Activated CD4-positive, alpha-beta T cell treated with anti-CD3 and anti-CD28 coated beads, Interleukin-2, amount 10 ng/mL, durations not matched to agents 7 days and 5 days (primary cell): Measurements from ENCODE around the gene GRID1. TPM values are rescaled to one million over a fixed set of nuclear protein-coding genes. Genes with fewer than 3 reads are reported as not detected.

Experiments
- CTCF ChIA-PET: fragments of 350-600 bp; sonication (Branson Sonifier 250); formaldehyde crosslinking; loops from one replicate; lab custom pipeline; 2021; ENCODE audit warnings: antibody characterized with exemption; lab: Charles Lee
- POLR2A ChIA-PET: fragments of 350-600 bp; sonication (Branson Sonifier 250); formaldehyde crosslinking; loops from one replicate; lab custom pipeline; 2021; ENCODE audit warnings: antibody characterized with exemption; lab: Charles Lee
- DNase-seq: peaks from one replicate; pipeline ENCODE4 v3.0.0-alpha.2; 2020
- H3K27ac Mint-ChIP-seq: one replicate; pipeline ENCODE4 v1.8.0; 2021; ENCODE audit warnings: mild to moderate bottlenecking, moderate library complexity, mixed read lengths
- H3K27me3 Mint-ChIP-seq: one replicate; pipeline ENCODE4 v1.8.0; 2021; ENCODE audit warnings: mixed read lengths
- H3K36me3 Mint-ChIP-seq: one replicate; pipeline ENCODE4 v1.8.0; 2021; ENCODE audit warnings: low read depth, mixed read lengths
- H3K4me1 Mint-ChIP-seq: one replicate; pipeline ENCODE4 v1.8.0; 2021; ENCODE audit warnings: mixed read lengths
- H3K4me3 Mint-ChIP-seq: one replicate; pipeline ENCODE4 v1.8.0; 2021; ENCODE audit warnings: mild to moderate bottlenecking, moderate library complexity, mixed read lengths
- H3K9me3 Mint-ChIP-seq: one replicate; pipeline ENCODE4 v1.8.0; 2021; ENCODE audit warnings: mixed read lengths
- total RNA-seq, 2 experiments: library from RNA; stranded (reverse); gene quantifications; one replicate each; pipeline ENCODE4 v1.2.3, GENCODE V29; 2021

Gene GRID1
- total RNA-seq, 2 experiments from 2014 or later, result not detected

DNA sequence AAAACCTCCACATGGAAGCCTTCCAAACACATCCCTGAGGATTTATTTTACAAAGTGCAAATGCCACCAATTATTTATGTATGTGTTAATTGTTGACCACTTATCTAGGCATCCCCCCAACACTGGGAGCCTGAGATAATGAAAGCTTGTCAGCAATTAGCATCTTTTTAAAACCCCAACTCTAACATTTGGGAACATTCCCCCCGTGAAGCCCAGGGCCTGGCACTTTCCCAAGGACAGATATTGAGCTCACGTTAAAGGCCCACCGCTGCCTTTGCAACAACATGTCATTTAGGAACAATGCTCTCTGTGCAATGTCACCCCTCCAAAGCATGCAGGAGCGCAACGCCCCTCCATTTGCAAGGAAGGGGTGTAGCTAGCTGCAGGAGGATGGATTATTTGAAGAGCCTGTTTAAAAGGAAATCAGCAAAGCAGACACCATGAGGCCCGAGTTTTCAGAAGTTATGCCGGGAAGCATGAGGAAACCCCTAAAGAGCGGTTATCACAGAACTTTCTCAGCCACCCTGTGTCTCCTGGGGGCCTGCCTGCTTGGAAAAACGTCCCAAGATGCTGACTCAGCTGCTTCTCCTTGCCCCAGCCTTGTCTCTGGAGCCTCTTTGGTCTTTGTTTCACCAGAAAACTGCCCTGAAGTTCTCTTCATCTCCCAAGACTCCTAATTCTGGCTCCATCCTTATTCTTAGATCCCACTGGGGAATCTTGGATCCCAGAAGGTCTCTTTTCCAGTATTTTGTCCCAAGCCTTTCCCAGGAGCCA lies 444.1 kb downstream of the GRID1 start:
- CTCF ChIA-PET, result no interaction called here
- H3K4me1 Mint-ChIP-seq, result no peaks in the 10 kb centered on the region
- no peaks in the 10 kb centered on the region for H3K9me3 Mint-ChIP-seq
- no peak overlapping the region for H3K4me3 Mint-ChIP-seq
- no peak overlapping the region for H3K27ac Mint-ChIP-seq
- POLR2A ChIA-PET, result no interaction called here
- no peaks in the 10 kb centered on the region for H3K36me3 Mint-ChIP-seq
- H3K27me3 Mint-ChIP-seq, result no peaks in the 10 kb centered on the region
- no peak for DNase-seq

DNA sequence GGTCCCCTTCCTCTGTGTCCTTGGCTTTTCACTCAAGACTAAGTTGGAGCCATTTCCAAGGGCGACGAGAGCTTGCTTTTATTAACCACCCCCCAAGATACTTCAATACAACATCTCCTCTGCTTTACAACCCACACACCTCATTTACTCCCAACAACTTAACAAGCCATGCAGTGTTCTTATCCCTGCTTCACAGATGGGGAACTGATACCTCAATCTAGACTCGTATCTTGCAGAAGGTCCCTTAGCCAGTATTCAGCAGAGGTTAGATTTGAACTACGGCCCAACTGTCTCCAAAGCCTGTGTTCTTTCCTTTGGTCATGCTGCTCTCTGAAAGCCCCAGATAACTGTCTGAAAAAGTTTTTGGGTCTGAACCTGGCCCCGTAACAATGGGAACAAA lies 444.8 kb downstream of the GRID1 start:
- H3K27ac Mint-ChIP-seq, result no peak overlapping the region
- no peaks in the 10 kb centered on the region for H3K4me1 Mint-ChIP-seq

GRCh38 chr10:85920311-85920710 lies 446.3 kb downstream of the GRID1 start:
- POLR2A ChIA-PET, result no interaction called here
- CTCF ChIA-PET, result no interaction called here
- no peak for DNase-seq
- Mint-ChIP-seq H3K36me3 (no peaks in the 10 kb centered on the region), H3K4me1 (no peaks in the 10 kb centered on the region), H3K27me3 (no peaks in the 10 kb centered on the region), H3K4me3 (no peak overlapping the region), H3K27ac (no peak overlapping the region), H3K9me3 (no peaks in the 10 kb centered on the region)

More for the DNA sequence above, 444.8 kb downstream of the GRID1 start:
- Mint-ChIP-seq H3K4me3 (no peak overlapping the region), H3K27me3 (no peaks in the 10 kb centered on the region), H3K36me3 (no peaks in the 10 kb centered on the region), H3K9me3 (no peaks in the 10 kb centered on the region)
- no peak for DNase-seq
- ChIA-PET CTCF (no interaction called here), POLR2A (no interaction called here)

DNA sequence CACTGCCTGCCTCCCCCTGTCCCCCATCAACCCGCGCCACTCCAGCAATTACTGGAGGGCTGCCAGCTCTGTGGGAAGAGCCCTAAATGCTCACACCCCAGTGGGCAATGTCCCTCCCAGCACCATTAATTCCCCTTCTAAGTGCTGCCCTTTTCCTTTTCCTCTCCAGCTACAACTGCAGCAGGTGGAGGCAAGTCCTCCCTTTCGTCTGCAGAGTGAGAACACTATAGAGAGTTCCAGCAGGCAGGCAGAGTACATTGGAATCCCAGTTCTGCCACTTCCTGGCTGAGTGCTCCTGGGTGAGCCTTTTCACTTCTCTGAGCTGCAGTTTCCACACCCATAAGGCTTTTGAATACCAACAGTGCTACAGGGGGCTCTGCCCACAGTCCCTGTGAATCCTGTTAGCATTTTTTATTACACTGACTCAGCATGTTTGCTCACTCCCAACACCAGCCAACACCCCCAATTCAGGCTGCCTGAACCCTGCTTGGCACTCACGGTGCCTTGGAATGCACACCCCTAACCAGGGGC lies 447.0 kb downstream of the GRID1 start:
- ChIA-PET CTCF (no interaction called here), POLR2A (no interaction called here)
- Mint-ChIP-seq H3K9me3 (no peaks in the 10 kb centered on the region), H3K27ac (no peak overlapping the region), H3K4me3 (no peak overlapping the region), H3K36me3 (no peaks in the 10 kb centered on the region), H3K27me3 (no peaks in the 10 kb centered on the region), H3K4me1 (no peaks in the 10 kb centered on the region)
- DNase-seq, result no peak

GRCh38 chr10:85918371-85918770 lies 448.2 kb downstream of the GRID1 start:
- H3K27me3 Mint-ChIP-seq, result no peaks in the 10 kb centered on the region
- no peak overlapping the region for H3K4me3 Mint-ChIP-seq
- H3K27ac Mint-ChIP-seq, result no peak overlapping the region
- no peaks in the 10 kb centered on the region for H3K9me3 Mint-ChIP-seq
- ChIA-PET CTCF (no interaction called here), POLR2A (no interaction called here)
- no peaks in the 10 kb centered on the region for H3K36me3 Mint-ChIP-seq
- no peak for DNase-seq
- H3K4me1 Mint-ChIP-seq, result no peaks in the 10 kb centered on the region

DNA sequence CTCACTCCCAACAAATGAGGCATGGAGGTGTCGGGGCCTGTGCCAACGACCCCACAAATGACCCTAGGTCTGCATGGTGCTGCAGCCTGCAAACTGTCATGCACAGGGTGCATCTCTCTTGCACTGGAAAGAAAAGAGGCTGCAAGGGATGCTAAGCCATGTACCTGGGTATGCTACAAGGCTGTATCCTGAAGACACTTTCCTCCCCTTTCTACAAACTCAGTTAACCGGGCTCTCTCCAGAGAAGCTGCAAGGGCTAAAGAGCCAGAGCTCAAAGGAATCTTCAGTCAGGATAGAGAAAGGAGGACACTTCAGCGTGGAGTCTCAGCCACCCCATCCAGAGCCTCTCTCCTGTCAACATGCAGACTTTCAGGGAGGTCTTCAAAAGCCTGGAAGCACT lies 449.0 kb downstream of the GRID1 start:
- Mint-ChIP-seq H3K36me3 (no peaks in the 10 kb centered on the region), H3K27me3 (no peaks in the 10 kb centered on the region), H3K4me3 (no peak overlapping the region), H3K27ac (no peak overlapping the region), H3K4me1 (no peaks in the 10 kb centered on the region), H3K9me3 (no peaks in the 10 kb centered on the region)
- POLR2A ChIA-PET, result no interaction called here
- DNase-seq, result no peak
- CTCF ChIA-PET, result no interaction called here

DNA sequence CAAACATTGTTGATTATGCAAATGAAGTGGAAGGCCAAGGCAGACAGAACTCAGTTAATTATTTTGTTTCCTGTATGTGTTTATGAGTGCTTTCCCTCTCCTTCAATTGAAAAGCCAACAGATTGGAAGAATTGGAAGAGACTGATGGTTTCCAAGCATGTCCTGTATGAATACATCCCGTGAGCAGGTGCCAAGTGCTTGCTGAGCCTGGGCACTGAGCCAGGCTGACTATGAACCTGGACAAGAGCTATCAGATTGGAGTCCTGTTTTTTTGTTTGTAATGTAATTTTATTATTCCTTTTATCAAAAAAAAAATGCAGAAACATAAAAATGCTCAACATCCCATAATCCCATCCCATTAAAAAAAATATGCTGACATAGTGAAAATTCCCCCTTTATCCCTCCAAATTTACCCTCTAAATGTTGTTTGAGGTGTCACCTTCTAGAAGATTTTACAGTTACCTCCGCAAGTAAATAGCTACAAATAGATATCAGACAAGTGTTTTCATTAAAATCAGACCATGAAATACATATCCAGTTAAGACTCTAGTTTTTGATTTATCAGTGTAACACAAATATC lies 449.5 kb downstream of the GRID1 start:
- ChIA-PET CTCF (no interaction called here), POLR2A (no interaction called here)
- Mint-ChIP-seq H3K27me3 (no peaks in the 10 kb centered on the region), H3K36me3 (no peaks in the 10 kb centered on the region), H3K9me3 (no peaks in the 10 kb centered on the region), H3K4me1 (no peaks in the 10 kb centered on the region), H3K4me3 (no peak overlapping the region), H3K27ac (no peak overlapping the region)
- DNase-seq, result no peak

GRCh38 chr10:85916286-85916685 lies 450.3 kb downstream of the GRID1 start:
- CTCF ChIA-PET, result no interaction called here
- Mint-ChIP-seq H3K27me3 (no peaks in the 10 kb centered on the region), H3K4me1 (no peaks in the 10 kb centered on the region), H3K9me3 (no peaks in the 10 kb centered on the region), H3K4me3 (no peak overlapping the region), H3K27ac (no peak overlapping the region), H3K36me3 (no peaks in the 10 kb centered on the region)
- POLR2A ChIA-PET, result no interaction called here
- DNase-seq, result no peak

DNA sequence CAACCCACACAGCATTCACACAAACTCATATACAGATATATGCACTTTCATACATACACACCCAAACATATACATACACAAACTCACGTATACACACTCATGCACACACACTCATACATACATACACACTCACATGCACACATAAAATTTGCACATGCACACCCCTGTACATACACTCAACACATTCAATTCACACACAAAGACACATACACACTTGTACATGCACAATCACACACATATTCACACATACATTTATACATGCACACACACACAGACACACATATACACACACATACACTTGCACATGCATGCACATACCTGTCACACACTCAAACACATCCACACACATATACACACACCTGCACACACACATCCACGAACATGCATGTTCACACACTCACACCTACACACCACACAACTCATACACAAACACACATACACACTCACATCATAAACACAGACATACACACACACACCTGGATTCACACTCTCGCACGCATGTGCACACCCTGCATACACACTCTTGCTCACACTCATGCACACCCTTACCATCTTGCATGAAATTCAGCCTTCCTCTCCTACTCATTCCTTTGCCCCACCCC lies 451.2 kb downstream of the GRID1 start:
- H3K36me3 Mint-ChIP-seq, result no peaks in the 10 kb centered on the region
- ChIA-PET POLR2A (no interaction called here), CTCF (no interaction called here)
- H3K4me1 Mint-ChIP-seq, result no peaks in the 10 kb centered on the region
- no peaks in the 10 kb centered on the region for H3K9me3 Mint-ChIP-seq
- H3K27ac Mint-ChIP-seq, result no peak overlapping the region
- DNase-seq, result no peak
- H3K4me3 Mint-ChIP-seq, result no peak overlapping the region
- H3K27me3 Mint-ChIP-seq, result no peaks in the 10 kb centered on the region

GRCh38 chr10:85914720-85915119 lies 451.9 kb downstream of the GRID1 start:
- CTCF ChIA-PET, result no interaction called here
- DNase-seq, result no peak
- H3K4me3 Mint-ChIP-seq, result no peak overlapping the region
- POLR2A ChIA-PET, result no interaction called here
- no peaks in the 10 kb centered on the region for H3K4me1 Mint-ChIP-seq
- no peak overlapping the region for H3K27ac Mint-ChIP-seq
- no peaks in the 10 kb centered on the region for H3K9me3 Mint-ChIP-seq
- H3K36me3 Mint-ChIP-seq, result no peaks in the 10 kb centered on the region
- no peaks in the 10 kb centered on the region for H3K27me3 Mint-ChIP-seq

GRCh38 chr10:85908462-85908861 lies 458.1 kb downstream of the GRID1 start:
- ChIA-PET CTCF (no interaction called here), POLR2A (no interaction called here)
- no peaks in the 10 kb centered on the region for H3K9me3 Mint-ChIP-seq
- DNase-seq, result no peak
- no peaks in the 10 kb centered on the region for H3K4me1 Mint-ChIP-seq
- no peaks in the 10 kb centered on the region for H3K36me3 Mint-ChIP-seq
- no peak overlapping the region for H3K4me3 Mint-ChIP-seq
- peaks cover 3% of the 10 kb centered on the region for H3K27me3 Mint-ChIP-seq
- no peak overlapping the region for H3K27ac Mint-ChIP-seq

- POLR2A ChIA-PET, result no interaction called here
- Mint-ChIP-seq H3K27ac (no peak overlapping the region), H3K27me3 (no peaks in the 10 kb centered on the region), H3K4me3 (no peak overlapping the region), H3K4me1 (no peaks in the 10 kb centered on the region), H3K36me3 (no peaks in the 10 kb centered on the region), H3K9me3 (no peaks in the 10 kb centered on the region)
- CTCF ChIA-PET, result interaction anchor here (0.8 kb wide), 1 partner anchor 154 kb away, joined by 3 read pairs; no protein-coding TSS in a partner anchor
- no peak for DNase-seq
Measured at GRCh38 chr10:85902051-85902450, 464.5 kb downstream of the GRID1 start.

GRCh38 chr10:85901599-85901998 lies 465.0 kb downstream of the GRID1 start:
- no peak overlapping the region for H3K4me3 Mint-ChIP-seq
- no peaks in the 10 kb centered on the region for H3K27me3 Mint-ChIP-seq
- POLR2A ChIA-PET, result interaction anchor here (0.7 kb wide), 1 partner anchor 291 kb away, joined by 3 read pairs; no protein-coding TSS in a partner anchor
- no peaks in the 10 kb centered on the region for H3K4me1 Mint-ChIP-seq
- CTCF ChIA-PET, result interaction anchor here (0.8 kb wide), 1 partner anchor 154 kb away, joined by 3 read pairs; no protein-coding TSS in a partner anchor
- DNase-seq, result no peak
- no peaks in the 10 kb centered on the region for H3K36me3 Mint-ChIP-seq
- H3K9me3 Mint-ChIP-seq, result no peaks in the 10 kb centered on the region
- H3K27ac Mint-ChIP-seq, result no peak overlapping the region
